Lung (tissue), 12 donors: ENCODE measurements around the gene MORF4L2. TPM values are rescaled to one million over a fixed set of nuclear protein-coding genes. Genes with fewer than 3 reads are reported as not detected.
"Not testable (repeated sequence)": the region's sequence is repeated elsewhere in the genome, so short reads cannot be mapped to it uniquely, and the experiment has no call there.

ENCODE experiments used
- ATAC-seq: fragments of 200-7000 bp; cut with Tn5 transposase; one replicate; pipeline ENCODE4 v1.9.1; 2020; ENCODE audit warnings: moderate number of reproducible peaks; ENCODE audit not compliant: insufficient read depth, low FRiP score
- DNase-seq, 3 donors: peaks; one replicate each; pipeline ENCODE4 v3.0.0-alpha.2; 2013 to 2017
- H3K27ac ChIP-seq, 2 donors: one replicate each; pipeline ENCODE4 v1.5.1; 2013; ENCODE audit warnings: mild to moderate bottlenecking in 2 of 2, moderate library complexity in 2 of 2, control low read depth in 1 of 2, inconsistent platforms in 1 of 2, low read depth in 1 of 2, low read length in 1 of 2
- H3K27me3 ChIP-seq, 3 donors: one replicate each; pipeline ENCODE4 v1.5.1; 2013; ENCODE audit warnings: low read length in 2 of 3; ENCODE audit not compliant: control insufficient read depth in 3 of 3, insufficient read depth in 3 of 3
- H3K36me3 ChIP-seq, 4 donors: one replicate each; pipeline ENCODE4 v1.5.1; 2013; ENCODE audit warnings: low read length in 4 of 4, mild to moderate bottlenecking in 1 of 4, moderate library complexity in 1 of 4; ENCODE audit not compliant: control insufficient read depth in 4 of 4, insufficient read depth in 4 of 4
- H3K4me1 ChIP-seq, 5 donors: one replicate each; pipeline ENCODE4 v1.5.1; 2013; ENCODE audit warnings: low read length in 5 of 5, mild to moderate bottlenecking in 2 of 5, moderate library complexity in 1 of 5; ENCODE audit not compliant: control insufficient read depth in 5 of 5, insufficient read depth in 5 of 5
- H3K4me3 ChIP-seq: one replicate; pipeline ENCODE4 v1.5.1; 2013; ENCODE audit warnings: mild to moderate bottlenecking, control low read depth, moderate library complexity
- H3K9ac ChIP-seq, 2 donors: one replicate each; pipeline ENCODE4 v1.5.1; 2013; ENCODE audit warnings: low read length in 2 of 2, control low read depth in 1 of 2; ENCODE audit not compliant: insufficient read depth in 1 of 2
- H3K9me3 ChIP-seq, 4 donors: one replicate each; pipeline ENCODE4 v1.5.1; 2013; ENCODE audit warnings: low read length in 3 of 4, mild to moderate bottlenecking in 1 of 4, moderate library complexity in 1 of 4; ENCODE audit not compliant: control insufficient read depth in 4 of 4, insufficient read depth in 3 of 4
- WGBS, 2 donors: extraction: QIAGEN DNeasy Blood & Tissue Kit; methylation state at CpG; one replicate each; pipeline ENCODE4 v1.1.7; 2013; 5-methylcytosine and 5-hydroxymethylcytosine counted together
- polyA plus RNA-seq, 2 donors: library from polyadenylated mRNA; stranded (reverse); fragments of 200-250 nt; gene quantifications; one replicate each; pipeline ENCODE4 v1.2.1, GENCODE V29; 2013
- total RNA-seq, 2 donors: library from RNA; depleted of rRNA in 1 of 2; stranded (reverse); fragments of >200 nt in 1 of 2; gene quantifications; one replicate each; pipeline ENCODE4 v1.2.1, GENCODE V29; 2014 to 2021
- TF ChIP-seq, protein P1 (sequence below): IDR thresholded peaks from 2 replicates; pipeline ENCODE4 v1.5.1; 2012; ENCODE audit warnings: mild to moderate bottlenecking; ENCODE audit errors: control extremely low read depth, extremely low read depth
- donor health status: control.
- donor health status: control.
- donor health status: Bipolar disorder and iron deficiency.
- donor health status: healthy.
- donor health status: DM: yes; HTN: yes; CAD: no.

The MORF4L2 gene
- total and polyA plus RNA-seq, 4 donors, result 180 to 321 (median 250) TPM

DNA sequence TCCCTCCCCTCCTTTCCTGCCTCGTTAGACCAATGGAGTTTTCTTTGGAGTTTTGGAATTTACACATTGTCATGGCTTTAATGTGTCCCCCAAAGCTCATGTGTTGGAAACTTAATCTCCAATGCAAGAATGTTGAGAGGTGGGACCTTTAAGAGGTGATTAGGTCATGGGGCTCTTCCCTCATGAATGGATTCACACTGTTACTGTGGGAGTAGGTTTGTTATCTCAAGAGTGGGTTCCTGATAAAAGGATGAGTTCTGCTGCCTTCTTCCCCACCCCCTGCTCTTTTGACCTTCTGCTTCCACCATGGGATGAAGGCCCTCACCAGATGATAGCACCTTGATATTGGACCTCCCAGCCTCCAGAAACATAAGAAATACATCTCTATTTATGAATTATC is 16.8 kb downstream of the MORF4L2 start:
- no peaks in the 10 kb centered on the region for H3K9me3 ChIP-seq
- ATAC-seq (no peak), DNase-seq (no peak)
- H3K27ac ChIP-seq, result no peak overlapping the region
- 50 to 95% methylated on average over 1 of the region's 1 CpG for WGBS, 2 donors
- TF ChIP-seq, protein P1, sequence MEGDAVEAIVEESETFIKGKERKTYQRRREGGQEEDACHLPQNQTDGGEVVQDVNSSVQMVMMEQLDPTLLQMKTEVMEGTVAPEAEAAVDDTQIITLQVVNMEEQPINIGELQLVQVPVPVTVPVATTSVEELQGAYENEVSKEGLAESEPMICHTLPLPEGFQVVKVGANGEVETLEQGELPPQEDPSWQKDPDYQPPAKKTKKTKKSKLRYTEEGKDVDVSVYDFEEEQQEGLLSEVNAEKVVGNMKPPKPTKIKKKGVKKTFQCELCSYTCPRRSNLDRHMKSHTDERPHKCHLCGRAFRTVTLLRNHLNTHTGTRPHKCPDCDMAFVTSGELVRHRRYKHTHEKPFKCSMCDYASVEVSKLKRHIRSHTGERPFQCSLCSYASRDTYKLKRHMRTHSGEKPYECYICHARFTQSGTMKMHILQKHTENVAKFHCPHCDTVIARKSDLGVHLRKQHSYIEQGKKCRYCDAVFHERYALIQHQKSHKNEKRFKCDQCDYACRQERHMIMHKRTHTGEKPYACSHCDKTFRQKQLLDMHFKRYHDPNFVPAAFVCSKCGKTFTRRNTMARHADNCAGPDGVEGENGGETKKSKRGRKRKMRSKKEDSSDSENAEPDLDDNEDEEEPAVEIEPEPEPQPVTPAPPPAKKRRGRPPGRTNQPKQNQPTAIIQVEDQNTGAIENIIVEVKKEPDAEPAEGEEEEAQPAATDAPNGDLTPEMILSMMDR, result no peak
- no peak overlapping the region for H3K9ac ChIP-seq
- H3K36me3 ChIP-seq, result no peaks in the 10 kb centered on the region
- no peak overlapping the region for H3K4me3 ChIP-seq
- peaks cover 0 to 48% (median 19%) of the 10 kb centered on the region in 3 donors for H3K27me3 ChIP-seq
- H3K4me1 ChIP-seq, result no peaks in the 10 kb centered on the region

- DNase-seq, result no peak
- H3K27ac ChIP-seq, result no peak overlapping the region
- no peaks in the 10 kb centered on the region for H3K36me3 ChIP-seq
- H3K9ac ChIP-seq, result no peak overlapping the region
- TF ChIP-seq, protein P1, result no peak
- no peak for ATAC-seq
- 71 to 100% methylated on average over 2 to 3 of the region's 3 CpGs for WGBS, 2 donors
- peaks cover 0 to 56% (median 37%) of the 10 kb centered on the region in 3 donors for H3K27me3 ChIP-seq
- H3K4me1 ChIP-seq, result no peaks in the 10 kb centered on the region
- no peaks in the 10 kb centered on the region for H3K9me3 ChIP-seq
- no peak overlapping the region for H3K4me3 ChIP-seq
Observed at GRCh38 chrX:103666202-103667107, 20.0 kb downstream of the MORF4L2 start.

- DNase-seq, result peak in 1 of 3 donors; percentile 1
- H3K27ac ChIP-seq, result no peak overlapping the region
- H3K9ac ChIP-seq, result no peak overlapping the region
- WGBS, 2 donors, result 31 to 32% methylated on average over 23 of the region's 23 CpGs
- no peaks in the 10 kb centered on the region for H3K36me3 ChIP-seq
- no peaks in the 10 kb centered on the region for H3K4me1 ChIP-seq
- no peaks in the 10 kb centered on the region for H3K9me3 ChIP-seq
- no peak overlapping the region for H3K4me3 ChIP-seq
- H3K27me3 ChIP-seq, result peaks cover 0 to 61% (median 36%) of the 10 kb centered on the region in 3 donors
- ATAC-seq, result no peak
- TF ChIP-seq, protein P1, result no peak
Observed at GRCh38 chrX:103663981-103664762, 22.3 kb downstream of the MORF4L2 start.

GRCh38 chrX:103659460-103659859 is 27.0 kb downstream of the MORF4L2 start:
- peaks cover 0 to 48% (median 27%) of the 10 kb centered on the region in 3 donors for H3K27me3 ChIP-seq
- H3K4me3 ChIP-seq, H3K9ac ChIP-seq, H3K9me3 ChIP-seq, H3K36me3 ChIP-seq, DNase-seq, H3K4me1 ChIP-seq, ATAC-seq, H3K27ac ChIP-seq: not testable (repeated sequence)
- 88 to 97% methylated on average over 2 of the region's 2 CpGs for WGBS, 2 donors
